ENCODE measurements around the gene POLD1.
"Not testable (repeated sequence)": the region's sequence is repeated elsewhere in the genome, so short reads cannot be mapped to it uniquely, and the experiment has no call there.

The POLD1 gene

GRCh38 chr19:50419580-50420035 is 35.5 kb downstream of the POLD1 start:
- no peak for DNase-seq

- DNase-seq: no peak
Measured at GRCh38 chr19:50420127-50420526, 36.0 kb downstream of the POLD1 start.

- no peak for DNase-seq
Measured at GRCh38 chr19:50420808-50421207, 36.7 kb downstream of the POLD1 start.

- DNase-seq: no peak
Measured at GRCh38 chr19:50422397-50423278, 38.5 kb downstream of the POLD1 start.

- no peak for DNase-seq
Measured at GRCh38 chr19:50423279-50424113, 39.3 kb downstream of the POLD1 start.

GRCh38 chr19:50425581-50425980 is 41.4 kb downstream of the POLD1 start:
- no peak for DNase-seq

GRCh38 chr19:50427318-50427925 is 43.3 kb downstream of the POLD1 start:
- no peak for DNase-seq

- no peak for DNase-seq
Measured at GRCh38 chr19:50427997-50428425, 43.9 kb downstream of the POLD1 start.

GRCh38 chr19:50428772-50429463 is 44.8 kb downstream of the POLD1 start:
- DNase-seq: no peak

GRCh38 chr19:50430888-50431342 is 46.8 kb downstream of the POLD1 start:
- no peak for DNase-seq

GRCh38 chr19:50431343-50432220 is 47.4 kb downstream of the POLD1 start:
- peak; percentile 79 for DNase-seq

GRCh38 chr19:50432221-50433028 is 48.3 kb downstream of the POLD1 start, which contains the start of gene MYBPC2:
TSS of gene MYBPC2 (plus strand) at chr19:50432892. CDS start at chr19:50432954, 62 bp downstream.
- DNase-seq: no peak

GRCh38 chr19:50433201-50434180 is 49.3 kb downstream of the POLD1 start:
- DNase-seq: no peak

GRCh38 chr19:50434525-50434924 is 50.4 kb downstream of the POLD1 start:
- no peak for DNase-seq

GRCh38 chr19:50435221-50435620 is 51.1 kb downstream of the POLD1 start:
- no peak for DNase-seq

- no peak for DNase-seq
Measured at GRCh38 chr19:50435627-50436026, 51.5 kb downstream of the POLD1 start.

- DNase-seq: no peak
Measured at GRCh38 chr19:50437862-50438449, 53.8 kb downstream of the POLD1 start.

GRCh38 chr19:50439130-50439529 is 55.0 kb downstream of the POLD1 start:
- not testable (repeated sequence) for DNase-seq

GRCh38 chr19:50444059-50444458 is 59.9 kb downstream of the POLD1 start:
- no peak for DNase-seq

Measured in NCI-H1105 (cell line).